ENCODE results near the gene ZMYND8. TPM values are rescaled to one million over a fixed set of nuclear protein-coding genes. Genes with fewer than 3 reads are reported as not detected.

Gene ZMYND8
- total RNA-seq, 2 donors from 2014 or later, result 22.6 to 27.5 TPM

DNA sequence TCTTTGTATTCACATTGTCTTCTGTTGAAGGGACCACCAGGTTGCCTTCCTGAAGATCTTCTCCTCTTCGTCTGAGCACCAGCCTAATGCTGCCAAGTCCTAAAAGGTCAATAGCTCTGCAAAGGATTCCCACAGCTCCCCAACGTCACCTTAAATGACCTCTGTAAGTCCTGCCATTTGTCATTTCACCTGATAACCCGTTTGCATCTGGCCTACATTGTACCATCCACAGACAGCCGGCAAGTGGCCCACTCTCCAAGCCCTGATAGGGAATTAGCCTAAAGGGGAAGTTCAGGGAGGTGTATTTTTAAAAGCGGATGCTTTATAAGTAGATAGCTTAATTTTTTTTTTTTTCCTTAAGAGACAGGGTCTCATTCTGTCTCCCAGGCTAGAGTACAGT is 127.8 kb downstream of the ZMYND8 start:
- DNase-seq, result no peak
- intact Hi-C loops (cut with DNase I), result no loop called here
- ATAC-seq, result peak; percentile 31 to 58

DNA sequence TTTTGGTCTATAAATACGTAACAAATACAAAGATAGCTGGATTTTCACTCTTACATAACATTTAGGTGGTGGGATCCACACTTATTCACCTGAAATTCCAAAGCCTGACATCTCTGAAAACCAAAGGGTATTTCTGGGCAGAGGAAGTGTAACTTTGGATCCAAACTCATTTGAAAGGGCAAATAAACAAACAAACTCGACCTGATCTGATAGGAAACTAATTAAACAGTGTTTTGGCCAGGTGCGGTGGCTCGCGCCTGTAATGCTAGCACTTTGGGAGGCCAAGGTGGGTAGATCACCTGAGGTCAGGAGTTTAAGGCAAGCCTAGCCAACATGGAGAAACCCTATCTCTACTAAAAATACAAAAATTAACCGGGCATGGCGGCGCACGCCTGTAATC is 128.9 kb downstream of the ZMYND8 start:
- intact Hi-C loops (cut with DNase I), result no loop called here
- no peak for ATAC-seq
- no peak for DNase-seq

DNA sequence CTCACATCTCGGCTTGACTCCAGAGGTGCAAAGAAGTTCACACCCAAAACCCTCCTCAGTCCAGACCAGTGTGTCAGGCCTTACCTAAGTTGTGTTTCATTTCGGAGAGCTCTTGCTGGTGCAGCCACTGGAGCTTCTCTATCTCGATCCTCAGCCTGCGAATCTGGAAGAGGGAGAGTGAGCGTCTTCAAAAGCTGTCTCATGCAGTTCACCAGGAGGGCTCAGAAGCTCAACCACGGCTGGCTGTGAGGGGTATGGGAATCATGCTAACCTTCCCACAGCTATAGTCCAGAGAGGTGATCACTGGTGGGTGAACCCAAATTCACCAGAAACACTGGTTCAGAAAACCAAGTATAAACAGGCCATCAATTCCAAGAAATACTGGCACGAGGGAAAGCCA is 129.4 kb downstream of the ZMYND8 start:
- ATAC-seq (no peak), DNase-seq (no peak)
- intact Hi-C loops (cut with DNase I), result no loop called here

DNA sequence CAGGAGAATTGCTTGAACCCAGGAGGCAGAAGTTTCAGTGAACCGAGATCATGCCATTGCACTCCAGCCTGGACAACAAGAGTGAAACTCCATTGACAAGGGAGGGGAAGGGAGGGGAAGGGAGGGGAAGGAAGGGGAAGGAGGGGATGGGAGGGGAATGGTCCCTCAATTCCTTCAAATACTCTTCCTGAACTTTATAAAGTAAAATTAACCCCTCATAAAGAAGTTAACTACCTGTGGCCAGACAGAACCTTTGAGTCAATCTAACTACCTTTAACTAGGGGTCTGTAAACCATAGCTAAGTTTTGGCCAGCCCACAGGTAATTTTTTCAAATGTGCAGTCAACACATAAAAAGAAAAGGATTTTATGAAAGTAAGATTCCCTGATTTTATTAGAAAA is 131.0 kb downstream of the ZMYND8 start:
- DNase-seq, result no peak
- no peak for ATAC-seq
- intact Hi-C loops (cut with DNase I), result no loop called here

DNA sequence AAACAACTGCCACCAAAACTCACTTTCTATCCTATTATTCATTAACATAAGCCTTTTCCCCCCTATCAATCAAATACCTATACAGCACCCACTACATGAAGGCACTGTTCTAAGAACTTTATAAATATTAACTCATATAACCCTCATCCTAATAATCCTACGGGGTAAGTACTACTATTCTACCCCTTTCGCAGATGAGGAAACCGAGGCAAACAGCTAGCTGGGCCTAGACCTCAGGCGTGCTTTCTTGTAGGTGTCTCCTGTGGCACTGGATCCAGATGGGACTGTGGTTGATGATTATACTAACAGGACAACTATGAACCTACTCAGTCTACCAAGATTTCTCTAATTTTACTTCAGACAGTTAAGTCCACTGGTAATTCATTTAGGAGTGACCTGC is 131.6 kb downstream of the ZMYND8 start:
- DNase-seq (no peak), ATAC-seq (no peak)
- intact Hi-C loops (cut with DNase I), result no loop called here

DNA sequence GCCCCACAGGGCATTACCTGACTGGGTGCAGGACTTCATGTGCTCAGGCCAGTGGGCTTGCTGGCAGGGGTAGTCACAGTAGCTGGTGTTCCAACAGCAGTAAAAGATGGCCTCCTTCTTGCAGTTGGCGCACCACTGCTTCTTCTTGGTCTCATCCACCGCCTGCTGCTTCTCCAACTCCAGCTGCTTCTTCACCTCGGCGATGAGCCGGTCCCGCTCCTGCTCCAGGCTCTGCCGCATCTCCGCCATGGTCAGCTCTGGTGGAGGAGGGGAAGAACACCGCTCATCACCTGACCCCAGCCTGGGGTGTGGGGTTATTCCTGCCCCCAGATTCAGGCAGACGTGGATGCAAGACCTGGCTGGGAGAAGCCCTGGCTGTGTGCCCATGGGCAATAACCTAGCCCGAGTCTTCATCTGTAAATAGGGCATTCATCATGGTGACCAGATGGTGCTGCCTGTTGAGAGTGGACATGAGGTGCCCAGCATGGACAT is 132.2 kb downstream of the ZMYND8 start:
- DNase-seq (no peak), ATAC-seq (no peak)
- intact Hi-C loops (cut with DNase I), result no loop called here

DNA sequence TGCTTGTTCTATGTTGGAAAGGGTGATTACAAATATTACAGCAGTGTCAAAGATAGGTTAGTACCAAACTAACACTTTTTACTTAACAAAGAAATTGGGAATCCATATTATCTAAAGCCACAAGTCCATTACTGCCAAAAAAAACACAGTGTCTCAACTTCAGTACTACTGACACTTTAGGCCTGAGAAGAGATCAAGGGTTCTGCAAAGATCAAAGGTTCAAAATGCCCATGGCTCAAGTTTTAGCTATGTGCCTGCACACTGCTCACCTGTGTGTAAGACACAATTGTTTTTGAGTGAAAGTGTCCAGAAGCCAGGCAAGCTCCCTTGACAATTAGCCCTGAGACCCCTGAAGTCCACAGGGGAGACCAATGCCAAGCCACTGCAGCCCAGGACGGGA is 132.6 kb downstream of the ZMYND8 start:
- DNase-seq, result no peak
- no peak for ATAC-seq
- intact Hi-C loops (cut with DNase I), result no loop called here

DNA sequence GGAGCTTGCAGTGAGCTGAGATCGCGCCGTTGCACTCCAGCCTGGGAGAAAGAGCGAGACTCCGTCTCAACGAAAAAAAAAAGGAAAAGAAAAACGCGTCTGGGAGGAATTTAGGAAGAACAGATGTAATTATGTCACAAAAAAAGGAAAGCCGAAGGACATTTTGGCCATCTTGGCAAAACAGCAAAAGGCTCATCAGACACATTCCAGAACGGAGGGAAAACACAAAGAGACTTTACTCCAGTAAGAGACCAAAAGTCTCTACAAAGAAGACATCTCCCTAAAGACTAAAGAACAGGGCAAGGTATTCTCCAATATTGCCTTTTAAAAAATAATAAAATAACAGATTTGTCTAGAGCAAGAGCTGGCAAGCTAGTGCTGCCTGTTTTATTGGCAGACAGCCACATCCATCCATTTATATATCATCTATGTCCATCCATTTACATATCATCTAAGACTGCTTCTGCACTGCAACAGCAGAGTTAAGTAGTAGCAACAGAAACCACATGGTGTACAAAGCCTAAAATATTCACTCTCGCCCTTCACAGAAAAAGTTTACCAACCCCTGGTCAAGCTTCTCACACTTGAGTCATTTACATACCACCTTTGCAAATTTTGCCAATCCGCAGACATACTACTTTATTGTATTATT is 133.9 kb downstream of the ZMYND8 start:
- DNase-seq (no peak), ATAC-seq (no peak)
- intact Hi-C loops (cut with DNase I), result no loop called here

DNA sequence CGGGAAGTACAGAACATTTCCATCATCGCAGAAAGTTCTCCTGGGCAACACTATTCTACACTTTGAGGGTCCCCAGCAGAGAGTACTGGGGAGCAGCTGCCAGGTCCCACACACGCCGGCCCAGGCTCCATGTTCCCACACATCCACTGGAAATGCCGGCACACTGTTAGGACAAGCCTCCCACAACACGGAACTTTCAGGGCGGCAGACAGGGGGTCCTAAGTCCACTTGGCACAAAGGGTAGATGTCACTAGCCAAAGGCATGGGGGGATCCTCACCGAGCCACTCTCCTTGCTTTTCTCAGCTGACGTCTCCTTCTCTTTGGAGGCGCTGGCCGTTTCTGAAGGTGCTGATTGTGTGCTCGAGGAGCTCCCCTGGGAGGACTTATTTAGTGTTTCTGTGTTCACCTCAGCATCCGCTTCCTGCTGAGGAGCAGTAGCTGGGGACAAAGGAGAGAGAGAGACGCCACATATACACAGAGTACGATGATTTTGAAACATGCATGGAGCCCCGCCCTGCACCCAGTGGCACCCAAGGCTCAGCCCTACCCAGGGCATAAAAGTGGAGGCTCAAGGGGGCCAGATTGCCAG is 135.4 kb downstream of the ZMYND8 start:
- no peak for ATAC-seq
- intact Hi-C loops (cut with DNase I), result no loop called here
- DNase-seq, result no peak

DNA sequence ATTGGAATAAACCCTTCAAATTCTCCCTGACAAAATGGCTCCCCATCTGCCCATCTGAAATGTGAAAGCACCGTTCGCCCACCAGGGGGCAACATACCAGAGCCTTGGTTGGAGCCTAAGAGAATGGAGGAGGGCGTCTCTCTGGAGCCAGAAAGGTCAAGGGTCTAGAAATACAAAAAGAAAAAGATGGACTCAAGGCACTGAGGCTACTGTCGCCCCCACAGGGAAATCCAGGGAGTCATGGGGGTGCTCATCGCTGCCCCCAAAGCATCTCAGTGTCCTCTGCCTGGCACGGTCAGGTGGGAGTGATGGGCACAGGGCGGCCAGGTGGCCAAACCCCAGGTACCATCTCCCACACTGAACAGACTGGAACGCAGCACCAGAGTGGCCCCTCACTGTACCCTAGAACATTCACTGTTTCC is 136.3 kb downstream of the ZMYND8 start:
- DNase-seq, result no peak
- ATAC-seq, result no peak

DNA sequence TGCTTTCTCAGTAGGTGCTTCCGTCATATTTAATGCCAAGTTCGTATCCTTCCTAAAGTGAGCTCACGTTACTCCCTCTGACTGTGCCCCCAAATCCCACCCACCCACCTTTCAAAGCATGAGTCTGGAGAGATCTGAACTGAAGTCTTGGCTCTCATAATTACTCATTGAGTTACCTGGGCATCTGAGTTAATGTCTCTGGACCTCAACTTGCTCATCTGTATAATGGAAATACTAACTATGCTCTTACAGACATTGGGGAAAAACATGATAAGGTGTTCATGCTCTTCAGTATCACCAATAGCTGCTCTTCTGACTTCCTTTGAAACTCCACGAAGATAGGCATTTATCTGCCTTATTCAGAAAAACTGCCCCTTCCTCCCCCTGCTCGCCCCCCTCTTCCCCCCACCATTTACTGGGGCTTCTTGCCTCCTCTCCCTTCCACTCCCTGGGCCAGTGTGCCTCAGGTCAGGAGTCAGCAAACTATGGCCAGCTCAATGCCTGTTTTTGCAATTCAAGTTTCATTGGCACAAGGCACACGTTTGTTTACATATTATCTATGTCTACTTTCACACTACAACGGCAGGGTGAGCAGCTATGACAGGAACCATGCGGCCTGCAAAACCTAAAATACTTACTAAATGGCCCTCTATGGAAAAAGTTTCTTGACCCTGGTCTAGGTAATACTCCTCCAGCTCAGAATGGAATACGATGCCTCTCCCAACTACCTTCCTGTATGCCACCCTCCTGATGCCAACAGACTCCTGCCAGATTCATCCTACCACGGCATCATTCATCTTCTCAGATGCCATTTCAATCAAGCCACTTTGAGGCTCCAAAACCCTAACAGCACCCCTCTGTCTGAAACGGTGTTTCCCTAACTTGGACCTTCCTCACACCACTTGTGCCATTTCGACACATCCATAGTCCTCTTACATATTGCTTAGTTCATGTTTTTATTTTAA is 138.7 kb downstream of the ZMYND8 start:
- DNase-seq, result no peak
- no peak for ATAC-seq
- intact Hi-C loops (cut with DNase I), result no loop called here

More for the DNA sequence above, 136.3 kb downstream of the ZMYND8 start:
- intact Hi-C loops (cut with DNase I), result no loop called here

DNA sequence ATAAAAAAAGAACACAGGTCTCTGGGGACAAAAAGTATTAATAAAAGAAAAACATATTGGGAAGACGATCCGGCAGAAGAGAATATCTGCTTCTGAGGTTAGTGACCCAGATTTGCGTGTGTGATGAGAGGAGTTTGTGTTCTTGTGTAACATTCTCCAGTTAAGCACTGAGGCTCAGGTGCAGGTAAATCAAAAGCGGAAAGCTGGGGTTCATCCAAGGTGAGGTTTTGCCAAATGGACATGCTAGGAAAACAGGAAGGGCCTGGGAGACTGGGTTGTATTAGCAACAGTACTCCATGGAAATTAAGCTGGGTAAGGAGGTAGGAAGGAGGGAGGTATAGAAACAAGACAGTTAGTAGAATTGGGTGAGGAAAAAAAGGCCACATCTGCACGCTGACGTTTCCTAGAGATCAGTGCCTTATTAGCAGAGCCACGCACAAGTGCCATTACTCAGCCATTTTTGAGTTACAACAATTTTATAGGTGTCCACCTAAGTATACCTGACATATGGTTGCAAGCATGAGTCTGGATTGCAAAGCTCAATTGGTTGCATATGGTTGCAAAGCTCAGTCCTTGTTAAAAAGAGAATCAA is 139.6 kb downstream of the ZMYND8 start:
- no peak for ATAC-seq
- intact Hi-C loops (cut with DNase I), result no loop called here
- DNase-seq, result no peak

DNA sequence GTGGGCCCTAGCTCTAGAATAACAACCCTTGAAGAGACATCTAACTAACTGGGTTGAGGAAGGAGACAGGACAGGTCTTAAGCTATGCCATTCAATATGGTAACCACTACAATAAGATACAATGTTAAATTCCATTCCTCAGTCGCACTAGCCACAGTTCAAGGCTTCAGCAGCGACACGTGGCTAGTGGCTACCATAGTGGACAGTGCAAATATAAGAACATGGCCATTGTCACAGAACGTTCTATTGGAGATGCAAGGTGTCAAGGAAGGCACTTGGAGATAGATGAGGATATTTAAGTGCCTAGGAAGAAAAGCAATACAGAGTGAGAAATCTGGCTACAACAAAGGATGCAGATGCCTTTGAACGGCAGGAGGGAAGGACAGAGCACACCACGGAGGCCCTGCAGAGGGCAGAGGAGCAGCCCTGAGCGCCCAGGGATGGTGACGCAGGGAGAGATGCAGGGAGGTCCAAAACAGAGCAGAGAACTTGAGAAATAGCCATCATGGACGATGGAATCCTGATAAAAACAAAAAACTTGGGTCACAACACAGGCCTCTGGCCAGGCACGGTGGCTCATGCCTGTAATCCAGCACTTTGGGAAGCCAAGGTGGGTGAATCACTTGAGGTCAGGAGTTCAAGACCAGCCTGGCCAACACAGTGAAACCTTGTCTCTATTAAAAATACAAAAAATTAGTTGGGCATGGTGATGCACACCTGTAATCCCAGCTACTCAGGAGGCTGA is 140.7 kb downstream of the ZMYND8 start:
- ATAC-seq (no peak), DNase-seq (no peak)
- intact Hi-C loops (cut with DNase I), result no loop called here

DNA sequence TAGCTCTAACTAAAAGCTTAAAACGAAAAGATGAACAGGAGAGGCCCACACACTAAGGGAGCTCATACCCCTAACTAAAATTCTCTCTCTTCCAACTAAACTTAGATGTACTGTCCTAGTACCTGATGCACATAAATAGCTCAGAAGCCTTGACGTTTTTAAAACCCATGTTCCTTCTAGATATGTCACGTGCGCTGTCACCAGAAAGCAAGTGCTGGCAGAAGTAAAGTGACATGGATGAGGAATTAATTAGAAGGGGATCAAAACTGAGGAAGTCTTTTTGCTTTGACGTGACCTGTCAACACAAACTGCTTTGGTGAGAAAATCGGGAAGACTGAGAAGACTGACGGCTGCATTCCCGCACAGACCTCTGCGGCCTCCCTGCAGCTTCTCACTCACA is 142.5 kb downstream of the ZMYND8 start:
- ATAC-seq, result peak; percentile 23 to 35
- no peak for DNase-seq
- intact Hi-C loops (cut with DNase I), result loop anchor here in 1 of 2 donors (5.0 kb wide), 1 partner anchor 43 kb away; no protein-coding TSS in a partner anchor

DNA sequence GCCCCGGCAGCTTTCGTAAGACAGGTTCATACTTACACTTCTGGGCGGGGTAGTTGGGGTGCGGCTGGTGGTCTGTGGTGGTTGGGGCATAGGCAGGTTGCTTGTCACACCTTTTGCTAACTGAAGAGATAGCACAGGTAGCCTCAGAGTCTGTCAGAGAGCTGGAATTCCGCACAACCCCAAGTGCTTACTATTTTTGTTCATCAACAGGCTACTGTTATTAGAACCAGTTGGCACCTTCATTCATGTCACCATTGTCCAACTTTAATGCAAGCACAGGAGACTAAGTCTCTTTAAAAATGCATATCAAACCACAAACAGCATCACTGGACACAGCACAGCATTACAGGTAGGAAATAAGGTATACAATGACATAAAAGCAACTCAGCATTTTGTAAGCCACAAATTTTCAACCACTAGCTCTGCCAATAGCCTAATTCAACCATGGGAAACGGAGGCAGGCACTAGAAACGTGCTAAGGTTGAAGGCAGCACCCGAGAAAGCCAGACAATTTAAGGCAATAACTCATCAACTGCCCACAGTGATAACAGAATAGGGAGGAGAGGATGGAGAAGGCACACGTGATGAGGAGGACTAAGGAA is 143.8 kb downstream of the ZMYND8 start:
- intact Hi-C loops (cut with DNase I), result loop anchor here in 1 of 2 donors (5.0 kb wide), 1 partner anchor 45 kb away; no protein-coding TSS in a partner anchor
- DNase-seq, result no peak
- ATAC-seq, result no peak

DNA sequence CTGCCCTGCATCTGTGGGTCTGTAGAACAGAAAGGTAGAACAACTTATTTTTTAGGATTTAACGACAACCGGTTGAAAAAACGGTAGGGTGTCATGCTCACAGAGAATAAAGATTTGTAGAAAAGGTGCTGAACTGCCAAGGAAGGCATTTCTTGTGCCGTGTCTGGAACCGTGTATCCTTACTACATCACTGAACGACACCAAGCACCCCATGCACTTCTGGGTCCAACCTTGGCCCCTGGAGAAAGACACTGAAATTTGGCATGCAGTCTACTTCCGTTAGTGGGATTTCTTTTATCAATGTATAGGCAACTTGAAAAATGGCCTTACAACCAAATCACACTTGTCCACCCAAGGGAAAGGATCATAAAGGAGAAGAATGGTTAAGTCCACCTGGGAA is 145.5 kb downstream of the ZMYND8 start:
- intact Hi-C loops (cut with DNase I), result loop anchor here in 1 of 2 donors (5.0 kb wide), 1 partner anchor 46 kb away; no protein-coding TSS in a partner anchor
- DNase-seq (no peak), ATAC-seq (no peak)

DNA sequence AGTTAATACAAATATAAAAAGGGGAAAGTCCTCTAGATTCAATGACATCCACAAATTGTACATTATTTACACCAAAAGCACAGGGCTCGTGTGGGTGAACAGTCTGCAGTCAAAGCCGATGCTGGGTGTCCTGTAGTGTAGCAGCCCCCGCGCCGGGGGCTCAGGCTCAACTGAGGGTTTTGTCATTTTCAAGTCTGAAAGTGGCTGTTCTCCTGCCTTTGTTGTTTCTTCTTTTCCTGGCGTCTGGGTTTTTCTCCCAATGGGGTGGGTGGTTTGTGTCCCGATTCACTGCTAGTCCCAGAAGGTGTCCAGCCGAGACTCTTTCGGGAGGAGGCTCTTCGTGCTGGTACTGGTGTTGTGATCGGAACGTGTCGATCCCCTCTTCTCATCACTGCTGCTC is 146.0 kb downstream of the ZMYND8 start:
- no peak for DNase-seq
- no peak for ATAC-seq
- intact Hi-C loops (cut with DNase I), result loop anchor here in 1 of 2 donors (5.0 kb wide), 1 partner anchor 47 kb away; no protein-coding TSS in a partner anchor

DNA sequence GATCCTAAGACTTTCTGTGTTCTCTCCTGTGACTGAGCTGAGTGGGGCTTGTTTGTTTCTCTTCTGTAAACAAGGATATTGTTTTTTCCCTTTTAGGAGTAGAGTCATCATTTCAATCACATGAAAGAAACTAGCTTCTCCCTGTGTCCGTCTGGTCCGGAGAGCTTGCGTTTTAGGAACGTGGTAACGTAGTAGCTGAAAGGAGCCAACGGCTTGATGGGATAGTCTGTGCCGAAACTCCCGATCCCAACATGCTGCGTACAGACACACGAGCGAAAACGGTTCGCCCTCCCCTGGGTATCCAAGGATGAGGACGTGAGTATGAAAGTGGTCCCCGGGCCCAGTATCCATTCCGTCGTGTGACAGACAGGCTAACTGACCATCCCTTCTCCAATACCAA is 146.5 kb downstream of the ZMYND8 start:
- ATAC-seq (no peak), DNase-seq (no peak)
- intact Hi-C loops (cut with DNase I), result loop anchor here (5.0 to 10.0 kb wide), 2 partner anchors 47 to 415 kb away; no protein-coding TSS in a partner anchor

All from left cardiac atrium (tissue), 4 donors.